ENCODE data around the gene BCDIN3D. TPM values are rescaled to one million over a fixed set of nuclear protein-coding genes. Genes with fewer than 3 reads are reported as not detected.

The BCDIN3D gene
- total RNA-seq, 1 experiment from 2014 or later = 1.6 TPM

GRCh38 chr12:49842519-49843352 is at the start of gene BCDIN3D (continued):
- TF ChIP-seq ZSCAN18 (CRISPR knock-in tag; IDR thresholded peaks at IDR 0.05) (no peak), MYBL2 (CRISPR knock-in tag; IDR thresholded peaks at IDR 0.05) (peak; percentile 85), ZBTB21 (CRISPR knock-in tag; IDR thresholded peaks at IDR 0.05; ENCODE audit: borderline replicate concordance) (no peak), ZMAT4 (CRISPR knock-in tag; IDR thresholded peaks at IDR 0.05) (no peak), SOX15 (CRISPR knock-in tag; IDR thresholded peaks at IDR 0.05) (no peak), E2F1 (CRISPR knock-in tag; IDR thresholded peaks at IDR 0.05) (peak; percentile 48; the same call in 1 of the 2 replicates), ZNF281 (CRISPR knock-in tag; IDR thresholded peaks at IDR 0.05) (peak; percentile 48; the same call in 1 of the 2 replicates), ZBTB43 (CRISPR knock-in tag; IDR thresholded peaks at IDR 0.05) (no peak), NR2C2 (CRISPR knock-in tag; IDR thresholded peaks at IDR 0.05) (no peak), CBFB (CRISPR knock-in tag; IDR thresholded peaks at IDR 0.05; ENCODE audit: low read depth) (0 out of 2 replicates have a peak, but pooled peaks have one; percentile 83), EMX1 (CRISPR knock-in tag; IDR thresholded peaks at IDR 0.05) (no peak), ZNF121 (CRISPR knock-in tag; IDR thresholded peaks at IDR 0.05) (no peak), ZNF317 (CRISPR knock-in tag; IDR thresholded peaks at IDR 0.05; ENCODE audit: borderline replicate concordance, low read depth) (no peak), KAT7 (CRISPR knock-in tag; IDR thresholded peaks at IDR 0.05; ENCODE audit: borderline replicate concordance) (no peak; the same call in 1 of the 2 replicates), ATF1 (CRISPR knock-in tag; IDR thresholded peaks at IDR 0.05) (no peak), PRRX2 (CRISPR knock-in tag; IDR thresholded peaks at IDR 0.05) (no peak), MAX (CRISPR knock-in tag; IDR thresholded peaks at IDR 0.05) (peak; percentile 89), NFYB (CRISPR knock-in tag; conservative IDR thresholded peaks at IDR 0.05; ENCODE audit: low read depth) (no peak), ERG (CRISPR knock-in tag; IDR thresholded peaks at IDR 0.05) (no peak), RORB (CRISPR knock-in tag; IDR thresholded peaks at IDR 0.05) (no peak), IRF1 (CRISPR knock-in tag; IDR thresholded peaks at IDR 0.05) (no peak), CREB1 (CRISPR knock-in tag; IDR thresholded peaks at IDR 0.05) (0 out of 2 replicates have a peak, but pooled peaks have one; percentile 32), JUN (CRISPR knock-in tag; IDR thresholded peaks at IDR 0.05) (peak; percentile 3; the same call in 1 of the 2 replicates), PRDM15 (CRISPR knock-in tag; IDR thresholded peaks at IDR 0.05) (no peak), E2F5 (CRISPR knock-in tag; IDR thresholded peaks at IDR 0.05) (0 out of 2 replicates have a peak, but pooled peaks have one; percentile 32)

Data from WTC11 (cell line).